Measurements from ENCODE around the gene EHD1. TPM values are rescaled to one million over a fixed set of nuclear protein-coding genes. Genes with fewer than 3 reads are reported as not detected.

The EHD1 gene
- total RNA-seq, 1 donor from 2014 or later = 133 TPM

GRCh38 chr11:64876229-64876750, 2.1 kb downstream of the EHD1 start:
- intact Hi-C loops (cut with micrococcal nuclease) = loop anchor here (5.0 kb wide), 1 partner anchor 64 kb away; the partner anchor contains the start of gene MEN1

- intact Hi-C loops (cut with micrococcal nuclease) = loop anchor here (5.0 kb wide), 1 partner anchor 63 kb away; the partner anchor contains the start of gene MEN1
Observed at GRCh38 chr11:64875369-64876228, 2.8 kb downstream of the EHD1 start.

- intact Hi-C loops (cut with micrococcal nuclease) = loop anchor here (5.0 kb wide), 1 partner anchor 62 kb away; the partner anchor contains the start of gene MEN1
Observed at GRCh38 chr11:64874308-64875240, 3.8 kb downstream of the EHD1 start.

DNA sequence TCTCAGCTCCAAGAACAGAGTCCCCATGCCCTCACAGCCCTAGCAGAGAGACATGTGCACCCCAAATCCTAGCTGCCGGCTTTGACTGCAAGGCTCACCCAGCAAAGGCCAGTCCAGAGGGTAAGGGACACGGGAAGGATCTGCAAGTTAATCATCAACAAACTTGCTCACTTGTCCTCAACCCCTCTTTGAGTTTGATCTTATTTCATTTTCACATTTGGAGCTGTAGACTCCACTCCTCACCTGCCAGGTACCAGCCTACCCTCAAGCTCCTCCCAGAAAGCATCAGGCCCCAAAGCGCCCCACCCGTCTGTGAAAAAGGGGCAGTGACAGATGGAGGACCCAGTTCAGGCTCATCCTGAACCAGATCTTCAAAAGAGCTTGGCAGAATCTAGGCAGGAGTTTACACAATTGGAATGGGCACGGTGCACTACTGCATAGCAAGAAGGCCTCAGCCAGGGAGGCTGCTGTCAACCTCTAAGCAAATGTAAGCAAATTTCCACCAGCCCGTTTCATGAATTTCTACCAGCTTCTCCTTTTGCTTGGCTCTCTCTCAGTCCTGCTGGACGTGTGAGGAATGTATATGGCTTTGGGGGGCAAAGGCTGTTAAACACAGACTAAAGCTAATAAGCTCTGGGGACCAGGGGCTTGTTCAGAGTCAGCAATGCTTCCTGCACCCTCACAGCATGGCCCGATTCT, 5.5 kb downstream of the EHD1 start:
- intact Hi-C loops (cut with micrococcal nuclease) = no loop called here

- intact Hi-C loops (cut with micrococcal nuclease) = no loop called here
Observed at GRCh38 chr11:64871492-64871891, 6.9 kb downstream of the EHD1 start.

- intact Hi-C loops (cut with micrococcal nuclease) = loop anchor here (1.0 kb wide), 1 partner anchor 7 kb away; the partner anchor contains the start of gene EHD1
Observed at GRCh38 chr11:64870893-64871466, 7.4 kb downstream of the EHD1 start.

- intact Hi-C loops (cut with micrococcal nuclease) = loop anchor here (1.0 kb wide), 1 partner anchor 8 kb away; the partner anchor contains the start of gene EHD1
Observed at GRCh38 chr11:64870176-64870892, 8.1 kb downstream of the EHD1 start.

GRCh38 chr11:64869571-64870175, 8.7 kb downstream of the EHD1 start:
- intact Hi-C loops (cut with micrococcal nuclease) = loop anchor here (1.0 kb wide), 2 partner anchors 9 to 10 kb away; partner anchors contain the start of gene EHD1

- intact Hi-C loops (cut with micrococcal nuclease) = loop anchor here (1.0 kb wide), 1 partner anchor 10 kb away; no protein-coding TSS in a partner anchor
Observed at GRCh38 chr11:64868904-64869570, 9.4 kb downstream of the EHD1 start.

GRCh38 chr11:64867748-64868462, 10.5 kb downstream of the EHD1 start:
- intact Hi-C loops (cut with micrococcal nuclease) = no loop called here

- intact Hi-C loops (cut with micrococcal nuclease) = no loop called here
Observed at GRCh38 chr11:64866173-64866491, 12.3 kb downstream of the EHD1 start.

DNA sequence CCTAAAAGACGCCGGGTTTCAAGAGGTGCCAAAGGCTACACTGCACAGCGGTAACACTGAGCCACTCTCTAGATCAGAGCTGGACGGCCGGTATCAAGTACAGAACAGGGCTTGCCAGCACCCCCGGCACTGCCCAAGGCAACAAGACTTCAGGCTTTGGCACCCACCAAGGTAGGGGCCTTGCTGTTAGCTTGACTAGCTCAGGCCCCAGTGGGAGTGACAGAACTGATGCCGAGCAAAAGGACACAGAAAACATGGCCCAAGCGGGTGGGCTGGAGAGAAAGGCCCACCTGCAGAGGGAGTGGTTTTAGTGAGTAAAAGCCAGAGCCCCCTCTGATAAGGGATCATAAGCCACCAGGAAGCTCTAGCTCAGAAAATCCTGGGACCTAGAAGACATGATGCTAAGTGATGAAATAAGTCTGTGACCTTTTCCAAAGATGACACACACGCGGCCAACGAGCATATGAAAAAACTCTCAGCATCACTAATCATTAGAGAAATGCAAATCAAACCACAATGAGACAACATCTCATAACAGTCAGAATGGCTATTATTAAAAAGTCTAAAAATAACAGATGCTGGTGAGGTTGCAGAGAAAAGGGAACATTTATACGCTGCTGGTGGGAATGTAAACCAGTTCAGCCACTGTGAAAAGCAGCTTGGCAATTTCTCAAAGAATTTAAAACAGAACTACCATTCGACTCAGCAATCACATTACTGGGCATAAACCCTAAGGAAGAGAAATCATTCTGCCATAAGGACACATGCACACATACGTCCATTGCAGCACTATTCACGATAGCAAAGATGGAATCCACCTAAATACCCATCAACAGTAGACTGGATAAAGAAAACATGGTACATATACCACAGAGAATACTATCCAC, 12.9 kb downstream of the EHD1 start:
- intact Hi-C loops (cut with micrococcal nuclease) = loop anchor here (2.0 kb wide), 1 partner anchor 15 kb away; no protein-coding TSS in a partner anchor

GRCh38 chr11:64864473-64865285, 13.7 kb downstream of the EHD1 start:
- intact Hi-C loops (cut with micrococcal nuclease) = loop anchor here (2.0 kb wide), 1 partner anchor 14 kb away; no protein-coding TSS in a partner anchor

DNA sequence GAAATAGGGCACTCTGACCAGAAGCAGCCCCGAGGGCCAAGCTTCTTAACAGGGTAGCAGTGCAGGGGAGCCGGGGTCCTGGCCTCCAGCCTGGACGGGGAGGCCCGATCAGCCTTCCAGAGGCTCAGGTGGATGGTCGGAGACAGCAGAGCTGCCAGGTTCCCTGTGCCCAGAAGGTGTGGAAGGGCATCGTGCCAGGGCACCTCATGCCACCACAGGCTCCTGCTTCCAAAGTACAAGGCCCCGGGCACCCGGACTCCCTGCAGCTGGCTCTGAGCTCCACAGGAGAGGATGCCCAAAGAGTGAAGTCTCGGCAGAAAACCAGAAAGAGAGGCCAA, 14.3 kb downstream of the EHD1 start:
- intact Hi-C loops (cut with micrococcal nuclease) = loop anchor here (2.0 kb wide), 1 partner anchor 13 kb away; no protein-coding TSS in a partner anchor

- intact Hi-C loops (cut with micrococcal nuclease) = loop anchor here (2.0 kb wide), 1 partner anchor 13 kb away; no protein-coding TSS in a partner anchor
Observed at GRCh38 chr11:64863391-64864060, 14.9 kb downstream of the EHD1 start.

DNA sequence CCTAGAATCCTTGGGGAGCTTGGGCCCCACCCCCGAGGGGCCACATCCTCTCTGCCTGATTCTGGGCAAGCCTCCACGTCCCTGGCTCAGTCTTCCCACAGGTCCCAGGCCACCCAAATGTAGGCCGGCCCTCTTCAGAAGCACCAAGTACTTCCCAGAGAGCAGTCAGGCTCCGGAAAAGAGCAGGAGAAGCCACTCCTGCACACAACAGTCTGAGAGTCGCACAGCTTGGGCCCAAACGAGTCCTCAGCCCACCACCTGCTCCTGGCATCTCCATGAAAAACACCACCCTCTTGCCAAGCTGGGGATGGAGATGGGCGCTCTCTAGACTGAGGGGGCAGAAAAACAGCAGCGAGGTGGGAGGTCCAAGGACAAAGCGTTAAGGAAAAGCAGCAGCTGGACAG, 15.4 kb downstream of the EHD1 start:
- intact Hi-C loops (cut with micrococcal nuclease) = no loop called here

All from T-helper 1 cell treated with Interleukin-12 subunit alpha and Interleukin-12 subunit beta and Interleukin-4 antibody, amounts not matched to agents 30 ng/mL and 1 ng/mL, for 36 hours (primary cell).